H9 (cell line): ENCODE data around the gene ASTN2. TPM values are rescaled to one million over a fixed set of nuclear protein-coding genes. Genes with fewer than 3 reads are reported as not detected.

ENCODE experiments used
- DNase-seq: peaks from one replicate; pipeline ENCODE4 v3.0.0-alpha.2; 2017
- H2AFZ ChIP-seq: one replicate; pipeline ENCODE4 v1.6.1; 2013; ENCODE audit warnings: mild to moderate bottlenecking, low read length, control low read depth, moderate library complexity
- H2AK5ac ChIP-seq: 2 replicates; pipeline ENCODE4 v1.6.1; 2013; ENCODE audit warnings: low read length, control low read depth, mixed read lengths; ENCODE audit not compliant: insufficient read length
- H2BK120ac ChIP-seq: one replicate; pipeline ENCODE4 v1.6.1; 2013; ENCODE audit warnings: low read depth, mild to moderate bottlenecking, low read length, control low read depth, inconsistent platforms; ENCODE audit not compliant: poor library complexity, severe bottlenecking
- H2BK12ac ChIP-seq: 2 replicates; pipeline ENCODE4 v1.6.1; 2013; ENCODE audit warnings: low read length, control low read depth, mixed read lengths, low read depth; ENCODE audit not compliant: insufficient read length
- H2BK15ac ChIP-seq: 2 replicates; pipeline ENCODE4 v1.6.1; 2013; ENCODE audit warnings: low read depth, low read length, control low read depth
- H2BK20ac ChIP-seq: one replicate; pipeline ENCODE4 v1.6.1; 2013; ENCODE audit warnings: low read depth, mild to moderate bottlenecking, low read length, control low read depth, inconsistent platforms; ENCODE audit not compliant: poor library complexity, severe bottlenecking
- H2BK5ac ChIP-seq: 2 replicates; pipeline ENCODE4 v1.6.1; 2013; ENCODE audit warnings: low read length, control low read depth, mixed read lengths; ENCODE audit not compliant: insufficient read length
- H3K14ac ChIP-seq: 2 replicates; pipeline ENCODE4 v1.6.1; 2013; ENCODE audit warnings: low read length, control low read depth; ENCODE audit not compliant: insufficient read depth
- H3K18ac ChIP-seq: 2 replicates; pipeline ENCODE4 v1.6.1; 2013; ENCODE audit warnings: low read depth, mild to moderate bottlenecking, mixed read lengths, low read length, control low read depth; ENCODE audit not compliant: insufficient read length
- H3K23ac ChIP-seq: 2 replicates; pipeline ENCODE4 v1.6.1; 2013; ENCODE audit warnings: low read length, control low read depth, mixed read lengths, low read depth; ENCODE audit not compliant: insufficient read length
- H3K23me2 ChIP-seq: 2 replicates; pipeline ENCODE4 v1.6.1; 2013; ENCODE audit warnings: low read depth, mild to moderate bottlenecking, mixed read lengths, low read length, control low read depth; ENCODE audit not compliant: insufficient read length, poor library complexity, severe bottlenecking
- H3K27ac ChIP-seq: 2 replicates; pipeline ENCODE4 v1.5.1; 2013; ENCODE audit warnings: low read length, control low read depth, mixed read lengths, low read depth; ENCODE audit not compliant: insufficient read length
- H3K27me3 ChIP-seq: 2 replicates; pipeline ENCODE4 v1.6.1; 2013; ENCODE audit warnings: low read length, control low read depth, inconsistent platforms; ENCODE audit not compliant: insufficient read depth
- H3K4ac ChIP-seq: 2 replicates; pipeline ENCODE4 v1.6.1; 2013; ENCODE audit warnings: low read depth, mild to moderate bottlenecking, control low read depth, inconsistent platforms, low read length, moderate library complexity
- H3K4me1 ChIP-seq: 2 replicates; pipeline ENCODE4 v1.6.1; 2013; ENCODE audit warnings: low read length, control low read depth, inconsistent platforms; ENCODE audit not compliant: insufficient read depth
- H3K4me2 ChIP-seq: 2 replicates; pipeline ENCODE4 v1.6.1; 2013; ENCODE audit warnings: low read length, control low read depth, mixed read lengths; ENCODE audit not compliant: insufficient read length, insufficient read depth
- H3K56ac ChIP-seq: 2 replicates; pipeline ENCODE4 v1.6.1; 2013; ENCODE audit warnings: low read depth, mild to moderate bottlenecking, mixed read lengths, low read length, control low read depth; ENCODE audit not compliant: insufficient read length
- H3K79me1 ChIP-seq: 2 replicates; pipeline ENCODE4 v1.6.1; 2013; ENCODE audit warnings: low read depth, mild to moderate bottlenecking, moderate library complexity, low read length, control low read depth, inconsistent platforms; ENCODE audit not compliant: insufficient read depth, poor library complexity, severe bottlenecking
- H3K79me2 ChIP-seq: 2 replicates; pipeline ENCODE4 v1.6.1; 2013; ENCODE audit warnings: low read length, control low read depth, inconsistent platforms; ENCODE audit not compliant: insufficient read depth
- H3K9ac ChIP-seq: 2 replicates; pipeline ENCODE4 v1.6.1; 2013; ENCODE audit warnings: low read length, control low read depth, mixed read lengths; ENCODE audit not compliant: insufficient read length; ENCODE audit errors: extremely low read depth
- H3K9me3 ChIP-seq: one replicate; pipeline ENCODE4 v1.6.1; 2013; ENCODE audit warnings: low read depth, low read length, inconsistent platforms; ENCODE audit not compliant: control insufficient read depth
- H3T11ph ChIP-seq: one replicate; pipeline ENCODE4 v1.6.1; 2013; ENCODE audit warnings: mild to moderate bottlenecking, low read length, control low read depth, inconsistent platforms
- H4K20me1 ChIP-seq: one replicate; pipeline ENCODE4 v1.6.1; 2013; ENCODE audit not compliant: control insufficient read depth, insufficient read length, insufficient read depth
- H4K5ac ChIP-seq: 2 replicates; pipeline ENCODE4 v1.6.1; 2013; ENCODE audit warnings: low read depth, mild to moderate bottlenecking, mixed read lengths, low read length, control low read depth; ENCODE audit not compliant: insufficient read length
- H4K8ac ChIP-seq: replicated peaks from 2 replicates; pipeline ENCODE4 v1.6.1; 2013; ENCODE audit warnings: low read length, control low read depth, mixed read lengths, low read depth; ENCODE audit not compliant: insufficient read length
- H4K91ac ChIP-seq: 2 replicates; pipeline ENCODE4 v1.6.1; 2013; ENCODE audit warnings: low read depth, mild to moderate bottlenecking, moderate library complexity, mixed read lengths, low read length, control low read depth; ENCODE audit not compliant: insufficient read length
- H3K27ac Mint-ChIP-seq, 3 experiments: 2 replicates in 2 of 3; 3 replicates in 1 of 3; pipeline ENCODE4 v1.8.0; 2020 to 2021; ENCODE audit warnings: mixed read lengths in 3 of 3, mild to moderate bottlenecking in 1 of 3, moderate library complexity in 1 of 3
- H3K27me3 Mint-ChIP-seq: 2 replicates; pipeline ENCODE4 v1.8.0; 2021; ENCODE audit warnings: low read depth, mild to moderate bottlenecking, moderate library complexity, mixed read lengths
- H3K36me3 Mint-ChIP-seq, 3 experiments: 2 replicates in 2 of 3; 3 replicates in 1 of 3; pipeline ENCODE4 v1.8.0; 2020 to 2021; ENCODE audit warnings: low read depth in 3 of 3, mixed read lengths in 3 of 3; ENCODE audit not compliant: insufficient read depth in 1 of 3
- H3K4me1 Mint-ChIP-seq, 2 experiments: 2 replicates each; pipeline ENCODE4 v1.8.0; 2020; ENCODE audit warnings: mixed read lengths in 2 of 2
- H3K4me3 Mint-ChIP-seq, 2 experiments: 2 replicates in 1 of 2; 3 replicates in 1 of 2; pipeline ENCODE4 v1.8.0; 2020 to 2021; ENCODE audit warnings: mild to moderate bottlenecking in 2 of 2, mixed read lengths in 2 of 2, moderate library complexity in 1 of 2
- H3K9me3 Mint-ChIP-seq, 2 experiments: 2 replicates in 1 of 2; 3 replicates in 1 of 2; pipeline ENCODE4 v1.8.0; 2020; ENCODE audit warnings: mild to moderate bottlenecking in 2 of 2, mixed read lengths in 2 of 2, moderate library complexity in 1 of 2
- WGBS: extraction: QIAGEN DNeasy Blood & Tissue Kit; methylation state at CpG from one replicate; pipeline ENCODE4 v1.1.7; 2013; ENCODE audit warnings: missing lambda C conversion rate, low lambda C conversion rate, mixed read lengths; ENCODE audit not compliant: insufficient read length; ENCODE audit errors: extremely low coverage; 5-methylcytosine and 5-hydroxymethylcytosine counted together
- total RNA-seq: library from RNA; stranded (reverse); gene quantifications from 2 replicates; pipeline ENCODE4 v1.2.1, GENCODE V29; 2021
- TF ChIP-seq, protein P1 (sequence below): fragments of 200-600 bp; sonication (generic); conservative IDR thresholded peaks from 3 replicates; pipeline ENCODE4 v1.8.0; 2021; ENCODE audit warnings: antibody characterized with exemption, mild to moderate bottlenecking

ASTN2 gene
- total RNA-seq, 1 experiment from 2014 or later: 9.7 TPM

DNA sequence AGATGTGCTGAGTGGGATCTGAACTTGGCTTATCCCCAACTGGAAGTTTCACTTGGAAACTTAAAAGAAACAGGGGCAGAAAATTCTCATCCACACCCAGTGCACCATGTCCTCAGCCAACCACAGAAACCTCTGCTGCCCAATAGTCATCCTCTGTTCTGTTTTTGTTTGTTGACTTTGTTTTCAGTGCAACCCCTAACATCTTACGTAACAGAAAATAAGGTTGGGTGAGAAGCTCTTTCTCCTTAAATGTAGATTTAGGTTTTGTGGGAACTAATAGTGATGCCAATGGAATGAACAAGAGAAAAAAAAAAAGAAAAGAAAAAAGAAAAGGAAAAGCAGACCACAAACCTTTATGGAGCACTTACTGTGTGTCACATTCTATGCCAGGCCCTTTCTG, 998.4 kb downstream of the ASTN2 start:
- no peak overlapping the region for H3K18ac ChIP-seq
- H2AFZ ChIP-seq: no peak overlapping the region
- H3K4me1 ChIP-seq: no peaks in the 10 kb centered on the region
- no peaks in the 10 kb centered on the region for H3K27me3 ChIP-seq
- no peak overlapping the region for H2BK20ac ChIP-seq
- H3K4ac ChIP-seq: no peak overlapping the region
- no peak overlapping the region for H3K27ac ChIP-seq
- no peaks in the 10 kb centered on the region for H3K79me2 ChIP-seq
- no peak overlapping the region for H2AK5ac ChIP-seq
- no peaks in the 10 kb centered on the region for H3K9me3 ChIP-seq
- no peaks in the 10 kb centered on the region for H3K23me2 ChIP-seq
- no peak overlapping the region for H3K56ac ChIP-seq
- H4K8ac ChIP-seq: no peak overlapping the region
- no peak overlapping the region for H3K4me3 Mint-ChIP-seq
- TF ChIP-seq, protein P1, sequence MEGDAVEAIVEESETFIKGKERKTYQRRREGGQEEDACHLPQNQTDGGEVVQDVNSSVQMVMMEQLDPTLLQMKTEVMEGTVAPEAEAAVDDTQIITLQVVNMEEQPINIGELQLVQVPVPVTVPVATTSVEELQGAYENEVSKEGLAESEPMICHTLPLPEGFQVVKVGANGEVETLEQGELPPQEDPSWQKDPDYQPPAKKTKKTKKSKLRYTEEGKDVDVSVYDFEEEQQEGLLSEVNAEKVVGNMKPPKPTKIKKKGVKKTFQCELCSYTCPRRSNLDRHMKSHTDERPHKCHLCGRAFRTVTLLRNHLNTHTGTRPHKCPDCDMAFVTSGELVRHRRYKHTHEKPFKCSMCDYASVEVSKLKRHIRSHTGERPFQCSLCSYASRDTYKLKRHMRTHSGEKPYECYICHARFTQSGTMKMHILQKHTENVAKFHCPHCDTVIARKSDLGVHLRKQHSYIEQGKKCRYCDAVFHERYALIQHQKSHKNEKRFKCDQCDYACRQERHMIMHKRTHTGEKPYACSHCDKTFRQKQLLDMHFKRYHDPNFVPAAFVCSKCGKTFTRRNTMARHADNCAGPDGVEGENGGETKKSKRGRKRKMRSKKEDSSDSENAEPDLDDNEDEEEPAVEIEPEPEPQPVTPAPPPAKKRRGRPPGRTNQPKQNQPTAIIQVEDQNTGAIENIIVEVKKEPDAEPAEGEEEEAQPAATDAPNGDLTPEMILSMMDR: no peak
- H2BK15ac ChIP-seq: no peak overlapping the region
- no peaks in the 10 kb centered on the region for H4K20me1 ChIP-seq
- no peaks in the 10 kb centered on the region for H3K36me3 Mint-ChIP-seq
- no peak overlapping the region for H3K9ac ChIP-seq
- no peak overlapping the region for H4K91ac ChIP-seq
- no peaks in the 10 kb centered on the region for H3K79me1 ChIP-seq
- no peak overlapping the region for H3K4me2 ChIP-seq
- H3K14ac ChIP-seq: no peak overlapping the region
- H3K27me3 Mint-ChIP-seq: no peaks in the 10 kb centered on the region
- H3K27ac Mint-ChIP-seq: no peak overlapping the region
- no peak overlapping the region for H3T11ph ChIP-seq
- H3K4me1 Mint-ChIP-seq: no peaks in the 10 kb centered on the region
- H2BK120ac ChIP-seq: no peak overlapping the region
- H3K9me3 Mint-ChIP-seq: no peaks in the 10 kb centered on the region
- H2BK12ac ChIP-seq: no peak overlapping the region
- no peak for DNase-seq
- H4K5ac ChIP-seq: no peak overlapping the region
- no CpG with 5 or more reads among the region's 1 CpG for WGBS
- no peak overlapping the region for H2BK5ac ChIP-seq
- no peak overlapping the region for H3K23ac ChIP-seq
